T-cell (primary cell): Measurements from ENCODE around the gene ADAMTS16. TPM values are rescaled to one million over a fixed set of nuclear protein-coding genes. Genes with fewer than 3 reads are reported as not detected.

Experiments
- ATAC-seq, 4 experiments: fragments of 200-7000 bp in 3 of 4; fragments of 150-1000 bp in 1 of 4; cut with Tn5 transposase; replicated peaks in 1 of 4; 1 replicate in 3 of 4; 2 replicates in 1 of 4; pipeline ENCODE4 v1.10.0; 2021; ENCODE audit warnings: moderate library complexity in 3 of 4, mild to moderate bottlenecking in 2 of 4, moderate number of reproducible peaks in 1 of 4
- CTCF ChIA-PET, 2 donors: fragments of 300-600 bp; sonication (Branson Sonifier 250); formaldehyde crosslinking; loops; one replicate each; lab custom pipeline; 2022; ENCODE audit warnings: antibody characterized with exemption in 2 of 2; lab: Charles Lee
- POLR2A ChIA-PET, 2 donors: fragments of 300-600 bp; sonication (Branson Sonifier 250); formaldehyde crosslinking; loops; one replicate each; lab custom pipeline; 2022; ENCODE audit warnings: antibody characterized with exemption in 2 of 2; lab: Charles Lee
- DNase-seq, 35 experiments: peaks; one replicate each; pipeline versions ENCODE4 v3.0.0 to v3.0.0-alpha.2; 2013 to 2023
- H3K27ac ChIP-seq: one replicate; pipeline ENCODE4 v1.5.1; 2013; ENCODE audit warnings: low read length
- H3K27me3 ChIP-seq, 2 experiments: replicated peaks in 1 of 2; 1 replicate in 1 of 2; 2 replicates in 1 of 2; pipeline versions ENCODE4 v1.6.1 to v1.7.0; 2013; ENCODE audit warnings: low read length in 1 of 2, mixed read lengths in 1 of 2; ENCODE audit not compliant: control insufficient read depth in 2 of 2, insufficient read depth in 2 of 2; ENCODE audit errors: extremely low read depth in 1 of 2
- H3K36me3 ChIP-seq, 2 donors: 1 replicate in 1 of 2; 2 replicates in 1 of 2; pipeline versions ENCODE4 v1.6.1 to v1.7.0; 2013; ENCODE audit warnings: low read length in 1 of 2; ENCODE audit not compliant: control insufficient read depth in 2 of 2, insufficient read depth in 1 of 2; ENCODE audit errors: extremely low read depth in 1 of 2
- H3K4me1 ChIP-seq, 2 experiments: 1 replicate in 1 of 2; 2 replicates in 1 of 2; pipeline versions ENCODE4 v1.6.1 to v1.7.0; 2013; ENCODE audit warnings: low read length in 2 of 2, mixed read lengths in 1 of 2; ENCODE audit not compliant: insufficient read depth in 2 of 2, control insufficient read depth in 1 of 2; ENCODE audit errors: extremely low read depth in 1 of 2
- H3K4me3 ChIP-seq, 2 donors: 1 replicate in 1 of 2; 2 replicates in 1 of 2; pipeline versions ENCODE4 v1.5.1 to v1.7.0; 2013; ENCODE audit warnings: mild to moderate bottlenecking in 2 of 2, low read length in 1 of 2, moderate library complexity in 1 of 2; ENCODE audit not compliant: control insufficient read depth in 1 of 2; ENCODE audit errors: extremely low read depth in 1 of 2
- H3K9me3 ChIP-seq: 2 replicates; pipeline ENCODE4 v1.7.0; 2013
- H3K27ac Mint-ChIP-seq, 2 donors: one replicate each; pipeline ENCODE4 v1.8.0; 2020 to 2021; ENCODE audit warnings: mild to moderate bottlenecking in 2 of 2, mixed read lengths in 2 of 2
- H3K27me3 Mint-ChIP-seq, 2 donors: one replicate each; pipeline ENCODE4 v1.8.0; 2021 to 2022; ENCODE audit warnings: mixed read lengths in 2 of 2
- H3K36me3 Mint-ChIP-seq: one replicate; pipeline ENCODE4 v1.8.0; 2021; ENCODE audit warnings: mixed read lengths
- H3K4me1 Mint-ChIP-seq, 3 donors: one replicate each; pipeline ENCODE4 v1.8.0; 2020 to 2022; ENCODE audit warnings: mixed read lengths in 3 of 3, mild to moderate bottlenecking in 1 of 3
- H3K4me3 Mint-ChIP-seq, 3 donors: one replicate each; pipeline ENCODE4 v1.8.0; 2020 to 2022; ENCODE audit warnings: mild to moderate bottlenecking in 3 of 3, mixed read lengths in 3 of 3, moderate library complexity in 3 of 3
- H3K9me3 Mint-ChIP-seq, 3 donors: one replicate each; pipeline ENCODE4 v1.8.0; 2020 to 2022; ENCODE audit warnings: mixed read lengths in 3 of 3
- WGBS: methylation state at CpG from one replicate; pipeline ENCODE4 v1.1.5; 2013; ENCODE audit warnings: missing lambda C conversion rate; ENCODE audit not compliant: insufficient coverage; 5-methylcytosine and 5-hydroxymethylcytosine counted together
- total RNA-seq, 35 experiments: library from RNA in 6 of 35; stranded (reverse) in 6 of 35; fragments of 120-200 nt in 1 of 35; gene quantifications; one replicate each; pipeline versions ENCODE4 v1.2.1 to v1.2.4 and lab custom pipeline; 2013 to 2026

Gene ADAMTS16
- total RNA-seq, 5 donors from 2014 or later (not counting 1 experiment from before 2014, with no cell fraction given) = 0.06 to 0.09 TPM; not detected in 3

- Mint-ChIP-seq H3K27ac (no peak overlapping the region), H3K4me1 (no peaks in the 10 kb centered on the region), H3K36me3 (no peaks in the 10 kb centered on the region), H3K27me3 (peaks cover 0 to 5% of the 10 kb centered on the region in 2 donors), H3K9me3 (peaks cover 0 to 8% (median 0%) of the 10 kb centered on the region in 3 donors), H3K4me3 (no peak overlapping the region)
- H3K27ac ChIP-seq = no peak overlapping the region
- H3K9me3 ChIP-seq = no peaks in the 10 kb centered on the region
- peaks cover 0 to 15% of the 10 kb centered on the region in 2 experiments for H3K27me3 ChIP-seq
- no peaks in the 10 kb centered on the region for H3K4me1 ChIP-seq
- ChIA-PET CTCF (no interaction called here), POLR2A (no interaction called here)
- H3K4me3 ChIP-seq = no peak overlapping the region
- ATAC-seq (no peak), DNase-seq (no peak)
- 86% methylated on average over 3 of the region's 3 CpGs for WGBS
- no peaks in the 10 kb centered on the region for H3K36me3 ChIP-seq
These were observed 124.6 kb downstream of the ADAMTS16 start for GRCh38 chr5:5264727-5265126.

DNA sequence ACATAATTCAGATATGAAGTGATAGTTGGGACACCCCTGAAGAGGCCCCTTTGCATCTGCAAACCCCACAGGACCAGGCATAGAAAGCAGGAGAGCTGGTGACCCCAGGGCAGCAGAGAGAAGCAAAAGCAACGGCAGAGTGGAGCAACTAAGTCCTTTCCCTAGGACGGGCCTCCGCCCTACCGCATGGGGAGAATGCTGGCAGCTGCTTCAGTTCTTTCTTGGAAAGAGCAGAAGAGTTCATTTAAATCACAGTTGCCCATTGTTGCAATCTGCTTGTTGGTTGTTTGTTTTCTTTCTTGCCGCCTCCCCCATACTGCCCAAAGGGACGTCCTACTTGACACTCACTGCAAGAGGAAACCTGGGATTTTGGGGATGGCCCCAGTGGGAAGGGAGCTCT is 126.2 kb downstream of the ADAMTS16 start:
- H3K9me3 ChIP-seq = no peaks in the 10 kb centered on the region

GRCh38 chr5:5270161-5270560 is 130.0 kb downstream of the ADAMTS16 start:
- H3K27me3 Mint-ChIP-seq = peaks cover 0 to 5% of the 10 kb centered on the region in 2 donors
- Histone ChIP-seq H3K9me3 (no peaks in the 10 kb centered on the region), H3K36me3 (no peaks in the 10 kb centered on the region), H3K27ac (no peak overlapping the region), H3K27me3 (peaks cover 0 to 10% of the 10 kb centered on the region in 2 experiments), H3K4me1 (no peaks in the 10 kb centered on the region), H3K4me3 (no peak overlapping the region)
- peaks cover 0 to 8% (median 0%) of the 10 kb centered on the region in 3 donors for H3K9me3 Mint-ChIP-seq
- 76% methylated on average over 4 of the region's 9 CpGs for WGBS
- no peak overlapping the region for H3K27ac Mint-ChIP-seq
- no peaks in the 10 kb centered on the region for H3K4me1 Mint-ChIP-seq
- no peak for ATAC-seq
- H3K36me3 Mint-ChIP-seq = no peaks in the 10 kb centered on the region
- POLR2A ChIA-PET = no interaction called here
- CTCF ChIA-PET = no interaction called here
- no peak for DNase-seq
- H3K4me3 Mint-ChIP-seq = no peak overlapping the region

More for the DNA sequence above, 126.2 kb downstream of the ADAMTS16 start:
- peaks cover 0 to 8% (median 0%) of the 10 kb centered on the region in 3 donors for H3K9me3 Mint-ChIP-seq
- H3K27ac Mint-ChIP-seq = no peak overlapping the region
- CTCF ChIA-PET = no interaction called here
- no peaks in the 10 kb centered on the region for H3K36me3 Mint-ChIP-seq
- no peak overlapping the region for H3K4me3 Mint-ChIP-seq
- POLR2A ChIA-PET = no interaction called here
- ATAC-seq (no peak), DNase-seq (no peak)
- WGBS = 63% methylated on average over 1 of the region's 6 CpGs
- H3K27me3 ChIP-seq = peaks cover 0 to 19% of the 10 kb centered on the region in 2 experiments
- peaks cover 0 to 5% of the 10 kb centered on the region in 2 donors for H3K27me3 Mint-ChIP-seq
- no peak overlapping the region for H3K4me3 ChIP-seq
- no peak overlapping the region for H3K27ac ChIP-seq
- no peaks in the 10 kb centered on the region for H3K4me1 ChIP-seq
- H3K4me1 Mint-ChIP-seq = no peaks in the 10 kb centered on the region
- H3K36me3 ChIP-seq = no peaks in the 10 kb centered on the region

- no peaks in the 10 kb centered on the region for H3K4me1 Mint-ChIP-seq
- ATAC-seq = no peak
- H3K4me3 Mint-ChIP-seq = no peak overlapping the region
- H3K36me3 ChIP-seq = no peaks in the 10 kb centered on the region
- WGBS = 72% methylated on average over 12 of the region's 18 CpGs
- H3K9me3 Mint-ChIP-seq = peaks cover 0 to 8% (median 0%) of the 10 kb centered on the region in 3 donors
- ChIA-PET CTCF (no interaction called here), POLR2A (no interaction called here)
- H3K27me3 Mint-ChIP-seq = peaks cover 0 to 7% of the 10 kb centered on the region in 2 donors
- H3K27me3 ChIP-seq = peaks cover 0 to 10% of the 10 kb centered on the region in 2 experiments
- no peaks in the 10 kb centered on the region for H3K9me3 ChIP-seq
- no peaks in the 10 kb centered on the region for H3K4me1 ChIP-seq
- no peak for DNase-seq
- H3K36me3 Mint-ChIP-seq = no peaks in the 10 kb centered on the region
- H3K27ac Mint-ChIP-seq = no peak overlapping the region
- H3K27ac ChIP-seq = no peak overlapping the region
- H3K4me3 ChIP-seq = no peak overlapping the region
These were observed 131.0 kb downstream of the ADAMTS16 start for GRCh38 chr5:5270958-5271785.

DNA sequence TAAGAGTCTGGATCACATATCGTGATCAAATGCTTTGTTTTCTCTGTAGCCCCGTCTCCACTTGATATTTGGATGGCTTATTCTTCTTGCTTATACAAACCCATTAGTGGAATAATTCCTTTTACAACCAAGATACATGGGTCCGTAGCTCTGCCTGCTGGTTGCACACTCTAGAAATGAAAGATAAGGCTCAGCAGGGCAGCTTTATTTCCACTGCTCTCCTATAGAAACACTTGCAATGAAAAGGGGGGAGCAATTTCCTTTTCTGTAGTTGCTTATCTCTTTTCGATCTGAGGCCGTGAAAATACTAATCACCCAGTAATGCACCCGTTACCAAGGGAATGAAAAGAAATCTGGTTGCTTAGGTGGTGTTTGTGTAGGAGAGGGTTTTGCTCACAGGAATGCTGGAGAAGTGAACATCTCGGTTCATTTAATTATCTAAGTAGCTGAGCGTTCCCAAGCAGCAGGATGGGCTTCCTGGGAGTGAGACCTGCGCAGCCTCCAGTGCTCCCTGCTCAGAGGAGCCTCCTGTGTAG is 131.7 kb downstream of the ADAMTS16 start:
- peaks cover 0 to 12% of the 10 kb centered on the region in 2 experiments for H3K27me3 ChIP-seq
- ATAC-seq = no peak
- no peaks in the 10 kb centered on the region for H3K36me3 ChIP-seq
- no peak overlapping the region for H3K27ac ChIP-seq
- 89% methylated on average over 3 of the region's 9 CpGs for WGBS
- no peaks in the 10 kb centered on the region for H3K4me1 ChIP-seq
- peaks cover 0 to 8% (median 0%) of the 10 kb centered on the region in 3 donors for H3K9me3 Mint-ChIP-seq
- H3K27me3 Mint-ChIP-seq = peaks cover 0 to 10% of the 10 kb centered on the region in 2 donors
- no peak overlapping the region for H3K4me3 ChIP-seq
- no peaks in the 10 kb centered on the region for H3K4me1 Mint-ChIP-seq
- DNase-seq = no peak
- POLR2A ChIA-PET = no interaction called here
- H3K36me3 Mint-ChIP-seq = no peaks in the 10 kb centered on the region
- H3K27ac Mint-ChIP-seq = no peak overlapping the region
- no peak overlapping the region for H3K4me3 Mint-ChIP-seq
- H3K9me3 ChIP-seq = no peaks in the 10 kb centered on the region
- CTCF ChIA-PET = no interaction called here

DNA sequence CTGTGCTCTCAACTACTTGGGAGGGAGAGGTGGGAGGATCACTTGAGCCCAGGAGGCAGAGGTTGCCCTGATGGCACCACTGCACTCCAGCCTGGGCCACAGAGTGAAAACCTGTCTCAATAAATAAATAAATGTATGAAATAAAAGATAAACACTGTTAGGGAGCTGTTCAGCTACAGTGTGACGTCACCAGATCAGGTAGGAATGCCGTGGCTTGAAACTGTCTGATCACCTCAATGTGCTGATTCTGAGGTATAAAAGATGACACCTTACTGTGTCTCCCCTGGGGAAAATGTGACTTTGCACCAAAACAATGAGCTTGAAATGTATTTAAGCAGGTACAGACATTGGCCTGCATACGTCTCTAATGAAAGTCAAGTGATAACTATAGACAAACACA is 133.3 kb downstream of the ADAMTS16 start:
- Histone ChIP-seq H3K4me3 (no peak overlapping the region), H3K27ac (no peak overlapping the region), H3K27me3 (peaks cover 0 to 12% of the 10 kb centered on the region in 2 experiments), H3K4me1 (no peaks in the 10 kb centered on the region), H3K9me3 (no peaks in the 10 kb centered on the region), H3K36me3 (no peaks in the 10 kb centered on the region)
- 63% methylated on average over 2 of the region's 3 CpGs for WGBS
- Mint-ChIP-seq H3K36me3 (no peaks in the 10 kb centered on the region), H3K4me1 (no peaks in the 10 kb centered on the region), H3K27ac (no peak overlapping the region), H3K4me3 (no peak overlapping the region), H3K9me3 (peaks cover 0 to 6% (median 0%) of the 10 kb centered on the region in 3 donors), H3K27me3 (peaks cover 0 to 8% of the 10 kb centered on the region in 2 donors)
- DNase-seq (no peak), ATAC-seq (no peak)
- ChIA-PET CTCF (no interaction called here), POLR2A (no interaction called here)
